Activated CD8-positive, alpha-beta memory T cell treated with anti-CD3 and anti-CD28 coated beads, Interleukin-2, amount 50 U/mL, for 1 hour (primary cell): ENCODE results near the gene ELOA.

Source experiments
- DNase-seq: peaks from one replicate; pipeline ENCODE4 v3.0.0-alpha.2; 2020; ENCODE audit errors: extremely low read depth

The ELOA gene, protein sequence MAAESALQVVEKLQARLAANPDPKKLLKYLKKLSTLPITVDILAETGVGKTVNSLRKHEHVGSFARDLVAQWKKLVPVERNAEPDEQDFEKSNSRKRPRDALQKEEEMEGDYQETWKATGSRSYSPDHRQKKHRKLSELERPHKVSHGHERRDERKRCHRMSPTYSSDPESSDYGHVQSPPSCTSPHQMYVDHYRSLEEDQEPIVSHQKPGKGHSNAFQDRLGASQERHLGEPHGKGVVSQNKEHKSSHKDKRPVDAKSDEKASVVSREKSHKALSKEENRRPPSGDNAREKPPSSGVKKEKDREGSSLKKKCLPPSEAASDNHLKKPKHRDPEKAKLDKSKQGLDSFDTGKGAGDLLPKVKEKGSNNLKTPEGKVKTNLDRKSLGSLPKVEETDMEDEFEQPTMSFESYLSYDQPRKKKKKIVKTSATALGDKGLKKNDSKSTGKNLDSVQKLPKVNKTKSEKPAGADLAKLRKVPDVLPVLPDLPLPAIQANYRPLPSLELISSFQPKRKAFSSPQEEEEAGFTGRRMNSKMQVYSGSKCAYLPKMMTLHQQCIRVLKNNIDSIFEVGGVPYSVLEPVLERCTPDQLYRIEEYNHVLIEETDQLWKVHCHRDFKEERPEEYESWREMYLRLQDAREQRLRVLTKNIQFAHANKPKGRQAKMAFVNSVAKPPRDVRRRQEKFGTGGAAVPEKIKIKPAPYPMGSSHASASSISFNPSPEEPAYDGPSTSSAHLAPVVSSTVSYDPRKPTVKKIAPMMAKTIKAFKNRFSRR

GRCh38 chr1:23743287-23744152, at the start of gene ELOA:
Gene ELOA, plus strand, starts transcription at chr1:23743471. Its CDS starts 33 bp downstream, at chr1:23743504.
- DNase-seq: peak; percentile 32

GRCh38 chr1:23693599-23693998, 49.7 kb upstream of the ELOA start:
- no peak for DNase-seq

- no peak for DNase-seq
These were observed 48.9 kb upstream of the ELOA start for GRCh38 chr1:23694371-23694770.

- no peak for DNase-seq
These were observed 47.6 kb upstream of the ELOA start for GRCh38 chr1:23695667-23696066.

DNA sequence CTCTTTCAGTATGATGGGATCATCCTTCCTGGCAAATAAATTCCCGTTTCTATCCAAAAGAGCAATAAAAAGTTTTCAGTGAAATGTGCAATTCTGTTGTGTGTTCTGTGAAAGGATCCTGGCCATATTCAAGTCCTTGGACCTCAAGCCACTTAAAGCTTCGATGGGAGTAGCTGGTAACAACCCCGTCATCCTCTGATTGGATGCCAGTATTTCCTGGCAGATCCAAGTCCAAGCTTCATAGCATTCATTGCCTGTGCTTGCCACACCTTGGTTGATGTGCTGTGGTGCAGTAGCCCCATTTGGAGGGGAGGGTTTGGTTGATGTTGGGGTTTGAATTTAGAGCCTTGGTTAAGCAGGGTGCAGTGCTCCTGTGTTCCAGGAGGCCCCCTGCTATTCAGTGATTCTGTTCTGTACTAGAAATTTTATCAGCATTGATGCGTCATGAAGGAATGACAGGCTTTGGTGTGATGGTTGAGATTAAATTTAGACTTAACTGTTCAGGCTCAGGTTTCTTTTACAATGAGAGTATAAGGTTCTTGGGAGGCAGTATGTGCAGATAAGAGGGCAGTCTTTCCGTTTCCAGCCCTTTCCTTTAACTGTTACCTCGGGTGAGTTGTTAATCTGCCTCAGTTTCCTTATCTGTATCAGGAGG, 46.8 kb upstream of the ELOA start:
- DNase-seq: no peak

DNA sequence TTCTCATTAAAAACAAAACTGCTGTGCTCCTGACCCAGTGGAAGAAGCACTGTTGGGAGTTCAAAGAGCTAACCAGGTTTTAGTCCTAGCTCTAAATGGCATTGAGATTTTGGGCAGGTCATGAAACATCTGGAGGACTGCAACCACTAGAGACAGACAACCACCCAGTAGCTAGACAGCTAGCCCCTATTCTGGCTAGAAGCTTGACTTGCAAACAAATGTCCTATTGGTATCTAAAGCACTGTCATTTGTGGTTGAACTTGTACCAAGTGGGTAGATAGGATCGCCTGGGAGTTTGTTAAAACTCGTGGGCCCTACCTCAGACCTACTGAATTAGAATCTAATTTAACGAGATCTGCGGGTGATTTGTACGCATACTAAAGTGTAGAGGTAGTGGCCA, 44.8 kb upstream of the ELOA start:
- DNase-seq: no peak

DNA sequence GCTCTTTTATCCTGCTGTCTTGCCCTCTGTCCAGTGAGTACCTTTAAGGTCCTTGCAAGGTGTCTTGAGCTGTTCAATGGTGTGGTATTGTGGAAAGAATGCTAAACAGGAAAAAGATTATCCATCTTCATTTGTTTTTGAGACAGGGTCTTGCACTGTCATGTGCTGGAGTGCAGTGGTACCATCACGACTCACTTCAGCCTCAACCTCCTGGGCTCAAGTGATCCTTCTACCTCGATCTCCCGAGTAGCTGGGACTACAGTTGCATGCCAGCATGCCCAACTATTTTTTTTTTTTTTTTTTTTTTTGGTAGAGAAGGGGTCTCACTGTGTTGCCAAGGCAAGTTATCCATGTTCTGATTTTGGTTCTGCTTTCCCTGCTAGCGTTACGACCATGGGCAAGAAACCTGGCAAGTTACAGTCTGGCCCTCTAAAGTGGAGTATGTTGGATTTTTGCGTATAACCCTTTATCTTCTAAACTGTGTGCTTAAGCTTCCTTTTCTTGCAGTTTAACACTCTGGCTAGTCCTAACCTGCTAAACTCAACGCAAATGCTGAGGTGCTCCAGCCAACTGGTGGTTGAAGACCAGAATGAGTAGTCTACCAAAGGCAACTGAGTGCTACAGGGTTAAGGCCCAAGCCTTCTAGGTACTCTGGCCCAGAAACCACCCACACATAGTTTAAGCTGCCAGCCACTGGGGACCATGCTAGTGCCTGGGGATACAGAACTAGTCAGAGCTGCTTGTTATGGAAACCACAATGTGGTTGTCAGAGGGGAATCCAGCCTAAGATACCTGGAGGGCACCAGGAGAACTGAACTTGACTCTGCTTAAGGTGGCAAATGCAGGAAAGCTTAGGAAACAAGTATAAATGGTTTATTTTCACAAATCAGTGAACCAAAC, 43.7 kb upstream of the ELOA start:
- DNase-seq: no peak

DNA sequence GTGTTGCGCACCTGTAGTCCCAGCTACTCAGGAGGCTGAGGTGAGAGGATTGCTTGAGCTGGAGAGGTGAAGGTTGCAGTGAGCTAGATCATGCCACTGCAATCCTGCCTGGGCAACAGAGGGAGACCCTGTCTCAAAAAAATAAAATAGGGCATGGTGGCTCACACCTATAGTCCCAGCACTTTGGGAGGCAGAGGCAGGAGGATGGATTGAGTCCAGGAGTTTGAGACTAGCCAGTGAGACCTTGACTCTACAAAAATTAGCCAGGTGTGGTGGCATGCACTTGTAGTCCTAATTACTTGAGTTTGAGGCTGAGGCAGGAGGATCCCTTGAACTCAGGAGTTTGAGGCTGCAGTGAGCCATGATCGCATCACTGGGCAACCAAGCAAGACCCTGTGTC, 42.0 kb upstream of the ELOA start:
- DNase-seq: no peak

- DNase-seq: no peak
These were observed 41.3 kb upstream of the ELOA start for GRCh38 chr1:23701996-23702395.

- DNase-seq: no peak
These were observed 38.3 kb upstream of the ELOA start for GRCh38 chr1:23704834-23705495.

- no peak for DNase-seq
These were observed 34.0 kb upstream of the ELOA start for GRCh38 chr1:23709229-23709628.

DNA sequence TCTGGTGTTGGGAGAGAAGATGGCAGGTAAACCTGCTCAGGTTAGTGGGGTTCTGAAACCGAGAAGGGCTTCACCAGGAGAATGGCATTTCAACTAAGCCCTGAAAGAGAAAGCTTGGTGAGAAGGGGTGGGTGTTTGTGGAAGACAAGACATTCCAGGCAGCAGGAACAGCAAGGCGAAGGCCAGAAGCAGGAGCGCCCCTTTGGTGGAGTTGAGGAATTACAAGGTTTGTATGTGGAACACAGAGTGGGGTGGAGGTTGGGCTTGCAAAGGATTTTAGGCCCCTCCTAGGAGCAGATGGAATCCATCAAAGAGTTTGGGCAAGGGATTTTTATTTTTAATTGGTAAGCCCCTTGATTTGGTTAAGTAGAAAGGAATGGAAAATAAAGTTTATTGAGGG, 24.8 kb upstream of the ELOA start:
- no peak for DNase-seq

GRCh38 chr1:23719162-23719820, 24.0 kb upstream of the ELOA start:
- no peak for DNase-seq

GRCh38 chr1:23720256-23720995, 22.8 kb upstream of the ELOA start:
- DNase-seq: no peak

DNA sequence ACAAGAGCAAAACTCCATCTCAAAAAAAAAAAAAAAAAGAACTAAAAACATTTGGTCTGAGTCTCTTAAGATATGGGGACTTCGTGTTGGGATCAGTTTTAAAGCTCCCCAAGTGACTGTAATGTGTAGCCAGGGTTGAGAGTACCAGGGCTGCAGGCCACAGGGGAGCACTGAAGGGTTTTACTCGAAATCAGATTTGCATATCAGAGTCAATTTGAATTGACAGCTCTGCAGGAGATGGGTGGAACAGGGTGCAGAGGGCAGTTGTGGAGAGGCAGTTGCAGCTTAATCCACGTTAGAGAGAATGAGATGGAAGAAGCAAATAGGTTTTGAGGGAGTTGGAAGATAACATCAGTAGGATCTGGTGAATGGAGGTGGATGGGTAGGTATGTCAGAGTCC, 20.6 kb upstream of the ELOA start:
- DNase-seq: no peak

DNA sequence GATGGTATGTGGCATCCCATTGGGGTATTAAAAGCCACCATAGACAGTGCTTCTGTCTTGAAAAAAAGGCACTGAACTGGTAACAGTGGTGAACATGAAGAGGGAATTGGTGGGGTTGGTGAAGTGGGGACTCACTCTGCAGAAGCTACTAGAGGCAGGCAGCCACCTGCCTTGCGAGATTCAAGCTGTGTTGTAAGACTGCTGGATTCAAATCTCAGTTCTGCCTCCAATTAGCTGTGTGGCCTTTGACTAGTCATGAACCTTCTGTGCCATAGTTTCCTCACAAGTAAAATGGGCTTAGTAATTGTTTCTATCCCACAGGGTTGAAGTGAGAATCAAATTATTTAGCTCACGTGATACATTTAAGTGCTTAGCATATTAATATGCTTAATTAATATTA, 16.6 kb upstream of the ELOA start:
- DNase-seq: no peak

- no peak for DNase-seq
These were observed 15.9 kb upstream of the ELOA start for GRCh38 chr1:23727362-23727811.

- DNase-seq: no peak
These were observed 10.7 kb upstream of the ELOA start for GRCh38 chr1:23732363-23733224.
